Measurements from ENCODE around the gene OR2C3. TPM values are rescaled to one million over a fixed set of nuclear protein-coding genes. Genes with fewer than 3 reads are reported as not detected.

The OR2C3 gene
- polyA plus RNA-seq, 1 experiment: not detected

DNA sequence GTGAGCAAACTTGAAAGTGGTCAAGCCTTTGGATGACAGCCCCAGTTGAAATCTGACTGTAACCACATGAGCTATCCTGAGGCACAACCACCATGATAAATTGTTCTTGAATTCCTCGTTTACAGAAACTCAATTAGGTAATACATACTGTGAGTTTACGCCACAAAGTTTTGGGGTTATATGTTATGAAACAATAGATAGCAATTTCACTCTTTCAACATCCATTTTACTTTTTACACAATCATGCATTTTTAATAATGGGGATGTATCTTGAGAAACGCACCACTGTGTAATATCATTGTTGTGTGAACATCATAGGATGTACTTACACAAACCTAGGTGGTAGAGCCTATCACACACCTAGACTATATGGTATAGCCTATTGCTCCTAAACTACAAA lies 35.4 kb downstream of the OR2C3 start:
- no peak for TF ChIP-seq CTCF (IDR thresholded peaks at IDR 0.05; ENCODE audit: low read depth, low read length)
- ChIA-PET CTCF (no interaction called here), POLR2A (no interaction called here)
- Histone ChIP-seq H3K9me3 (ENCODE audit: control insufficient read depth, insufficient read depth, low read length) (peaks cover 8% of the 10 kb centered on the region), H3K27me3 (ENCODE audit: control insufficient read depth, insufficient read depth, low read length) (no peaks in the 10 kb centered on the region), H3K4me3 (ENCODE audit: low read depth, low read length) (no peak overlapping the region), H3K27ac (ENCODE audit: low read depth, low read length) (no peak overlapping the region)
- DNase-seq (ENCODE audit: low read depth, low spot score): no peak

DNA sequence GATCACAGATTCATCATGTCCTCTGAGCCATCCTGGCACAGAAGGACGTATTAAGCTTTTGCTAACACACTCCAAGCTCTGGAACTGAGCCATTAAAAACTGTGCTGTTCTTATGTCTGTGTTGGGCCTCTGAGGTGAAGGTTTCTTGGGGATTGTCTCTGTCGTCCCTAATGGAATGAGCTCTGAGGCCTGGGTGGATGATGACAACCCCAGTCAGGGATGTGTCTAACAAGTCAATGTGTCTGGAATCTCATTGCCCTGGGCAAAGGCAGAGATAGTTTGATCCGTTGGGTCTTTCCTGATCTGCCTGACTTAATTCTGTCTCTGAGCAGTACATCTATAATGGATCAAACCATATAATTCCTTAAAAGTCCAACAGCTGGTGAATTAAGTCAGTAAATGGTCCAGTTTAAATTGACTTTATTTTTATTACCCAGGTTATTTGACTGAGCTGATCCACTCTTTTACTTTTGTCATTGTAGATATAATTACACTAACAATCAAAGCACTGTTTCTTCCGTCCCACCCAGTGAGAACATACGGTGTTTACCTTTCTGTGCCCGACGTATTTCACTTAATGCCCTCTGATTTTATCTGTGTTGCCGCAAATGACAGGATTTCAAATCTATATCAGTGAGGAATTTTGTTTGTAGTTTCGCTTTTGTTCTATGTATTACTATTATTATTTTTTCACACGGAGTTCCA lies 39.5 kb downstream of the OR2C3 start:
- TF ChIP-seq CTCF (IDR thresholded peaks at IDR 0.05; ENCODE audit: low read depth, low read length): no peak
- CTCF ChIA-PET: no interaction called here
- H3K27ac ChIP-seq (ENCODE audit: low read depth, low read length): no peak overlapping the region
- DNase-seq (ENCODE audit: low read depth, low spot score): no peak
- no peak overlapping the region for H3K4me3 ChIP-seq (ENCODE audit: low read depth, low read length)
- peaks cover 1% of the 10 kb centered on the region; the same call in 1 of the 2 replicates for H3K9me3 ChIP-seq (ENCODE audit: control insufficient read depth, insufficient read depth, low read length)
- POLR2A ChIA-PET: no interaction called here
- no peaks in the 10 kb centered on the region for H3K27me3 ChIP-seq (ENCODE audit: control insufficient read depth, insufficient read depth, low read length)

- POLR2A ChIA-PET: no interaction called here
- CTCF ChIA-PET: no interaction called here
- TF ChIP-seq CTCF (IDR thresholded peaks at IDR 0.05; ENCODE audit: low read depth, low read length): no peak
- Histone ChIP-seq H3K27ac (ENCODE audit: low read depth, low read length) (no peak overlapping the region), H3K9me3 (ENCODE audit: control insufficient read depth, insufficient read depth, low read length) (peaks cover 9% of the 10 kb centered on the region), H3K4me3 (ENCODE audit: low read depth, low read length) (no peak overlapping the region), H3K27me3 (ENCODE audit: control insufficient read depth, insufficient read depth, low read length) (no peaks in the 10 kb centered on the region)
- DNase-seq (ENCODE audit: low read depth, low spot score): no peak
Observed at GRCh38 chr1:247494767-247495166, 41.5 kb downstream of the OR2C3 start.

GRCh38 chr1:247493106-247493505 lies 43.1 kb downstream of the OR2C3 start:
- H3K9me3 ChIP-seq (ENCODE audit: control insufficient read depth, insufficient read depth, low read length): peaks cover 9% of the 10 kb centered on the region
- POLR2A ChIA-PET: no interaction called here
- CTCF ChIA-PET: no interaction called here
- H3K4me3 ChIP-seq (ENCODE audit: low read depth, low read length): no peak overlapping the region
- TF ChIP-seq CTCF (IDR thresholded peaks at IDR 0.05; ENCODE audit: low read depth, low read length): no peak
- no peaks in the 10 kb centered on the region for H3K27me3 ChIP-seq (ENCODE audit: control insufficient read depth, insufficient read depth, low read length)
- DNase-seq (ENCODE audit: low read depth, low spot score): no peak
- H3K27ac ChIP-seq (ENCODE audit: low read depth, low read length): no peak overlapping the region

DNA sequence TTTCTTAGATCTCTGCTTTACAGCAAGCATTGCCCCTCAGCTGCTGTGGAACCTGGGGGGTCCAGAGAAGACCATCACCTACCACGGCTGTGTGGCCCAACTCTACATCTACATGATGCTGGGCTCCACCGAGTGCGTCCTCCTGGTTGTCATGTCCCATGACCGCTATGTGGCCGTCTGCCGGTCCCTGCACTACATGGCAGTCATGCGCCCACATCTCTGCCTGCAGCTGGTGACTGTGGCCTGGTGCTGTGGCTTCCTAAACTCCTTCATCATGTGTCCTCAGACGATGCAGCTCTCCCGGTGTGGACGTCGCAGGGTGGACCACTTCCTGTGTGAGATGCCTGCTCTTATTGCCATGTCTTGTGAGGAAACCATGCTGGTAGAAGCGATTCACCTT lies 44.9 kb downstream of the OR2C3 start:
- Histone ChIP-seq H3K27me3 (ENCODE audit: control insufficient read depth, insufficient read depth, low read length) (no peaks in the 10 kb centered on the region), H3K9me3 (ENCODE audit: control insufficient read depth, insufficient read depth, low read length) (peaks cover 9% of the 10 kb centered on the region), H3K4me3 (ENCODE audit: low read depth, low read length) (no peak overlapping the region), H3K27ac (ENCODE audit: low read depth, low read length) (no peak overlapping the region)
- DNase-seq (ENCODE audit: low read depth, low spot score): no peak
- CTCF ChIA-PET: no interaction called here
- POLR2A ChIA-PET: no interaction called here
- TF ChIP-seq CTCF (IDR thresholded peaks at IDR 0.05; ENCODE audit: low read depth, low read length): no peak

Measured in AG04450 (cell line).